ENCODE data around the gene DGAT2.

The DGAT2 gene

DNA sequence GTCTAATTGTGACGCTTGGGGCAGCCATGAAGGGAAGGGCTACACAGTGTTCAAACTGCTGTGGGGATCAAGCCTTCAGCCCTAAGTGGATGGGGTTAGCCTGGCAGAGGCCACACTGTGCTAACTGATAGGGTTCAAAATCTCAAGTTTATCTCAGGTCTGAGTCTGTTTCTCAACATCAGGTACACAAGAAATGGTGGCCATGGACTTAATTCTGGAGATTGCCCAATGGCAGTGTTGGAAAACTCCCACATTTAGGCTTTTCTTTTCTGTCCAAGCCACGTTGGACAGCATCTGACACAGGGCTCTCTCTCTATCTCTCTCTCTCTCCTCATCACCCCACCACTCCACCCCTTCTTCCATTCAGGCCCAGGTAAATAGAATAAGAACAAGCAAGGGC is 10.9 kb upstream of the DGAT2 start:
- no peak for DNase-seq

DNA sequence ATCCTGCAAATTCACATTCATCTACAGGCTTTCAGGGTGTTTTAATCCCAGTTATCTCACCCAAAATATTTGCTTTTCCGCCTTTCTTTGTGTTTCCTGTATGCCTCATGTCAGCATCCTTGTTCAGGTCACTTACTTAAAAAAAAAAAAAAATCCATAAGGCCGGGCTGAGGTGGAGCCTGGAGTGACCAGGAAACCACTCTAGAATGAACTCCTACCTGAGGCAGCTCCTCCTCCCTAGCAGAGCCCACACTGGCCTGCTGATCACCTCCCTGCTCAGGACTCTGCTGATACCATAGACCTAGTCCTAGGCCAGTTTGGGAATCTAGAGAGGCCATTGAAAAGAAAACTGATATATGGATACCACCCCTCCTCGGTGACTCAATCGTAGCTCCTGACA is 8.7 kb upstream of the DGAT2 start:
- DNase-seq: no peak

DNA sequence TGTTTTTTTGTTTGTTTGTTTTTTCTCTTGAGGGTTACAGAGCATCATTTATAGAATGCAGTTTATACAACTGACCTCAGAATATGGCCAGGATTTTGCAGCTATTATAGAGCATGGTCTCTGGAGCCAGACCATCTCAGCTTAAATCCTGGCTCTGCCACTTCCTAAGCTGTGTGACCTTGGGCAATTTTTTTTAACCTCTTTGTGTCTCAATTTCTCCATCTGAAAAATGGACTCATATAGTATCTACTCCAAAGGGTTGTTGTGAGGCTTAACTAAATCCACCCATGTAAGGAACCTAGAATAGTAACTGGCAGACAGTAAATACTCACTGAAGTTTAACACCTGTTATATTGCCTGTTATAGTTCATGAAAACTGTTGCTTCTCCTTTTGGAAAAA is 8.3 kb upstream of the DGAT2 start:
- no peak for DNase-seq

DNA sequence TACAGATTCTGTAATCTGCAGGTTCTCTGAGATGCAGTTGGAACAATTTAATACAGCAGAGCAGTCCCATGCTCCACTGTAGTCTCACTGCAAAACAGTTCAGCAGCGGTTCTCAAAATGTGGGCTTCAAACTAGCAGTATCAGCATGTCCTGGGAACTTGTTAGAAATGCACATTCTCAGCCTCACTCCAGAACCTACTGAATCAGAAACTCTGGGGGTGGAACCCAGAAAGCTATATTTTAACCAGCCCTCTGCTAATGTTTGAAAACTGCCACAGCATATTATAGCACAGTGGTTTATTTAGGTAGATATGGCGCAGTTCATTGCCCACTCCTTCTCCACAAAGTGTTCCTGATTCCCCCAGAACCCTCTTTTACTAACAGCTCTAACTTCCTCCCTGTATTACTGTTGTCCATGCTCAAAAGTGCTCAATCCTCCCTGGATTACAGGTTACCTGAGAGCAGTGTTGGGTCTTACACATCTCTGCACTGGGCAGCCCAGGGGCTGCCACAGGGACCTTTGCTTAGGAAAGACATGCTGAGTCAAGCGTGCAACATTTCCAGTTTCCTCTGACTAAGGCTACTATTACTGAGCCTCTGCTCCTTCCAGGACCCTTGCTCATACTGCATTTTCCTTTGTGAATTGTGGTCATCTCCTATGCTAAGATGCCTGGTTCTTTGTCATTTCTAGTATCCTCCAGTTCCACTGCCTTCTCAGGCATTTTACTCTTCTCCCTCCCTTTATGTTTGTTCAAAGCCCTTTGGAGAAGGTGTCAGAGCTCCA is 7.7 kb upstream of the DGAT2 start:
- no peak for DNase-seq

DNA sequence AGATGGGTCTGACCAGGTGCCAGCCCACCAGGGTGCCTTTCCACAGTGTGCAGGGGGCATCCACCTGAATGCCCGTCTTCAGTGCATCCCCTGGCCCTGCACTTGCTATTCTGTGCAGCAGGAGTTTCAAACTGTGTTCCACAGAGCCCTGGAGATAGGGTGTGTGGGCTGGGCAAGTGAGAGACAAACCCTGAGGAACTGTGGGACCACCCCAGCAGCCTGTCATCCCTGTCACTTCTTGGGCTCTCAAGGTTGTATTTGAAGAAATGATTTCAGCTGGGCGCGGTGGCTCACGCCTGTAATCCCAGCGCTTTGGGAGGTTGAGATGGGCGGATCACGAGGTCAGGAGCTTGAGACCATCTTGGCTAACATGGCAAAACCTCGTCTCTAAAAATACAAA is 6.4 kb upstream of the DGAT2 start:
- DNase-seq: no peak

DNA sequence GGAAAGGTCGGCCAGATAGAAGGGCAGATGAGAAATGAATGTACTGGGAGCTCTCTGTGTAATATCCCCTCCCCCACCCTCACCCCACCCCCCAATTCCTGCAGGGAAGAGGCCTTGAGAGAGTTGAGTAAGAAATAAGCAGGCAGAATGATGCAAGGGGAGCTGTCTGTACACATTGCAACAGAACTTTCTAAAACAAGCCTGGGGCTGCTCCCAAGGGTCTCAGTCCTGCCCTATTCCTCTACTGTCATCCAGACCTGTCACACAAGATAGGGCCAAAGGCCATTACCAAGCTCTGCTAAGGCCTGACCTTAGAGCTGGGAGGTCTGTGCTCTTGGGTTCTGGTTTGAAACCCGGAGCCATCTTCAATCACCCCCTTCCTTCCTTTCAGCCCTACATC is 5.7 kb upstream of the DGAT2 start:
- no peak for DNase-seq

DNA sequence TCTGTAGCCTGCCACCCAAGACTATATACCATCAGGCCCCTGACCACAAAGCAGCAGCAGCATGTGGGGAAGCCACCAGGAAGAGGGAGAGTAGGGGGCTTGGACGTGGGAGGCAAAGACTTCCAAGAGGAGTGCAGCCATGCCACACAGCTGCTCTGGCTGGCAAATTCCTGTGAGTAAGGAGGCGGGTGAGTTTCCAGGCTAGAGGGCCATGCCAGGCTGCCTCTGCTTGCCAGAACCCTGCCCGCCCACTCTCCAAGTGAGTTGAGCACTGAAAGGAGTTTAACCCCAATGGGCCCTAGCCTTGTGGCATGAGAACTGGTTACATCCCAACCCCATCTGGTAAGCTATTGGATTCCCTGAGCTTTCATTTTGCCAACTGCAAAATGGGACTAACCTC is 4.7 kb upstream of the DGAT2 start:
- DNase-seq: no peak

DNA sequence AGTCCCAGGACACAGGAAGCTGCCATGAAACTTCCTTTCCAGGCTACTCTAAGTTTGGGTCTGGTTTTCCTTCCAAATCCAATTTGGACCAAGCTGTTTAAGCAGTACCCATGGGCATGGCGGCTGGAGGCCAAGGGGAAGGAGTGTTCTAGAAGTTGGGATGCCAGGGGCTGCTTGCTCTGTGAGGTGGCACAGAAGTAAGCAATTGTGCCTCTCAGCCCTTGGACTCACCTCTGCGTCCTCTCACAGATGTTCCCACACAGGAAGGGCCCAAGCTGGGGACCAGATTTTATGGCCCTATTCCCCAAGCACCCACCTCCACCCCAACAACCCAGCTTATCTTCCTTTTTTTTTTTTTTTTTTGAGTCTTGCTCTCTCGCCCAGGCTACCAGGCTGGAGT is 3.5 kb upstream of the DGAT2 start:
- no peak for DNase-seq

DNA sequence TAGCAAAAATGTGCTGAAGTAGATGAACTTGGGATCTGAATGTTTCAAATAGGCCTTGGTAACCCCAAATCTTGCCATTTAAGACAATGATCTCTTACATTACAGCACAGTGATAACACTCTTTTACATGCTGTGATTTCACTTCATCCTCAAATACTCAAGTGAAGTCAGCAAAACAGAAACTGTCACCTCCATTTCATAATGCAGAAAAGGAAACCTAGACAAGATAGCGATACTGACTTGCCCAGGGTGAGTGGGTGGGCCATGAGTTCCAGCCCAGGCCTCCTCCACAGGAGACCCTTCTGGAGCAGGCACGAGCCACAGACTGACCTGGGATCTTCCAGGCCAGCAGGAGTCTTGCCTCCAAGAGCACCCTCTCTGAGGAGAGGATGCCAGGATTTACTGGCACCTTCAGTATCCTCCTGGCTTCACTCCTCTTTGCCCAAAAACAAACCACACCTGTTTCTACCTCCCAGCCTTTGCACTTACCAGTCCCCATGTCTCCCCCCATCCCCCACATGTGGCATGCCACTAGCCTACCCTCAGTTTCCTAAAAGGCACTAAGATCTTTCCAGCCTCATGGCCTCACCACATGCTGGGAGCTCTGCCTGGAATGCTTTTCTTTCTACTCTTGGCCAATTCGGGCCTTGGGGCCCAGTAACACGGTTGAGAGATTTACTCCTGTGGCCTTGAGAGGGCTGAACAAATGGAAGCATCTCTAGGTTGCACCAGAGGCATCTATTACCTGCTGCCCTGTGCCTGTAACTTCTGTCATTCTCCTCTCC is 1.9 kb upstream of the DGAT2 start:
- no peak for DNase-seq

DNA sequence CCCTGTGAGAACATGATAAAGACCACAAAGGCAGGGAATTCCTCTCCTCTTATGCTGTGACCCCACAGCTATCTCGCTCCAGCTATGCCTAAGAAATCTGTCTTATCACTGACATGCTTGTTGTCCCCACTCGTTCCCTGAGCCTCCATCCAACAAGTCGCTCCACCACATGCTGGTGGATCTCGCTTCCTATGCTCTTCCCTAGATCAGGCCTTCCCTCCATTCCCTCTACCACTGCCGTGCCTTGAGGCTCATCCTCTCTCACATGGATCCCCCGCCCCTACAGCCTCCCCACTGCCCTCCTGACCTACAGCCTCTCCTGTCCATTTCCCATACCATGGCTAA is 1.4 kb upstream of the DGAT2 start:
- no peak for DNase-seq

DNA sequence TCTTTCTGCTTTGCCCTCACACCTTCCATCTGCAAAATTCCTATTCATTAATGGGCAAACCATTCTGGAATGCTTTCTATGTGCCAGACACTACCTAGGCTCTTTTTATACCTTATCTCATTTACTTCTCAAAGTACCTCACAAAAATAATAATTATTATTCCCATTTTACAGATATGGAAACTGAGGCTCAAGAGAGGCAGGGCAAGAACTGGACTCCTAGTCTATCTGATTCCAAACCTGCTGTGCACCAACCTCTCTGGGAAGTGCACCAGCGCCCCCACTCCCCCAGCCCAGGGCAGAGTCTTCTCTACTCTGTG is 826 bp upstream of the DGAT2 start:
- no peak for DNase-seq

DNA sequence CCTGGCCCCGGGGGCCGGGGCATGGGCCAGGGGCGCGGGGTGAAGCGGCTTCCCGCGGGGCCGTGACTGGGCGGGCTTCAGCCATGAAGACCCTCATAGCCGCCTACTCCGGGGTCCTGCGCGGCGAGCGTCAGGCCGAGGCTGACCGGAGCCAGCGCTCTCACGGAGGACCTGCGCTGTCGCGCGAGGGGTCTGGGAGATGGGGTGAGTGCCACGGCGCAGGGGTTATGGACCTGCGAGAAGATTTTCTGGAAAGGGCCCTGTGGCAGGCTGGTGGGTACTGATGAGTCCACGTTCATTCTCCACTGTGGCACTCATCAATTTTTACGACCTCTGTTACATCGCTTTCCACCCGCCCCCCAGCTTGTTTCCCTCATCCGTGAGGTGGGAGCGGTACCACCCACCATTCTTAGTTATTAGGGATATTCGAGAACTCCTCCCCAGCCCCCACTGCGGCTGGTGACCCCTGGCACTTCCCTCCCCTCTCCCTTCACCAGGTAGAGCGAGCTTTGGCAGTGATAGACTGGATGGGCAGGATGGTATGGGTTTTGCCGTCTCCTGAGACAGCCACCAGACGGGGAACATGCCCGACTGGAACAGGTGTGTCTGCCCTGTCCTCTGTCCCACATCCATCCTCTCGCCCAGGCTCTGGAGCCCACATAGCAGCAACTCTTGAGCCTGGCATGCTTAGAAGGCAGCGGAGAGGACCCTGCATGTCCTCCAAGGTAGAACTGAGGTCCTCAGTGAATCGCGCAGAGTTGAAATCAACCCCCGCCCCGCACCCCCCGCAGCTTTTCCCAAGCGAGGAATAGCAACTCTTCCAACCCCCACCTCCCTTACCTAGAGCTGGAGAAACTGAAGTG is 562 bp downstream of the DGAT2 start:
- no peak for DNase-seq

DNA sequence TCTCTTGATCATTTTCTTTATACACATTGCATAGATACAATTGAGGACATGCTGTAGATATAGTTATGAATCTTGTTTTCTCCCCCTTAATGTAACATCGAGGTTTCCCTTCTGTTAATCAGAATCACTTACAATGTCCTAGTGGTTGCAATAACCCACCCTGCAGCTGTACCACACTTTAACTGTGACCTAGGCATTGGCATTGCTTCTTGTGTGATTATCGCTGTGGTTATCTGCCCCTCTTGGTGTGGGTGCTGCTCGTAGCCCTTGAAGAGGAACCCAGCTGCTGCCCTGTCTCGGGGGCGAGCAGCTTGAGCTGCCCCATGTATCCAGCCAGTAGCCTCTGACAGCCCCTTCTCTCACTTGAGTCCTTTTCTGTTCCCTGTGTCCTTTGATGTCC is 1.5 kb downstream of the DGAT2 start:
- DNase-seq: no peak

DNA sequence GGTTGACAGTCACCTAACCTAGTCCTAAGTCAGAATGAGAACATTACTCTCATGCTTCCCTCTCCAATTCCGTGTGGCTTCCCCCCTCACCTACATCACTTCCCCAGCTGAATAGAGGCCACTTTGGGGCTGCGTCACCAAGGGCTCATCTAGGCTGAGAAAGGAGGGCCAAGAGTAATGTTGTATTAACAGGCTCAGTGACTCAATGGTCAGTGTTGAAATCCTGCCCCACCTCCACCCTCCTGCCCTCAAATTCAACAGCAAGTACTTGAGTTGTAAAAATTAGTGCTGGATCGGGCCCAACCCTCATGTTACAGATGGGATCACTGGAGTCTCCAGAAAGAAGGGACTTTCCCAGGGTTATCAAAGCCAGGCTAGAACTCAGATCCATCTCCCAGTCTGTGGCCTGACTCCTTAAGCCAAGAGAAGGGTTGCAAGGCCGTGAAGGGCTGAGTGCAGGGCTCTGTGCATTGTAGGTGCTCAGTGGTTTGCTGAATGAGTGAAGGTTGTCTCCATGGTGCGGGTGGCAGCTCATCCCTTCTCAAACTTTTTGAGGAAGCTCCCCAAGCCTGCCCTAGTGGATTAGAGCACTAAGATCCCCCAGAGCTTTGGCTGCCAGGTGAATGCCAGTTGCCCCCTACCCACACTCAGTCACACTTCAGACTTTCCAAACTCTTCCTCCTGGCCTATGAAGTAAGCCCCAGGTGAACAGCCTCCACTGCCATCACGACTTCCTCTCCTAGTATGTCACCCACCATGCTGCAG is 3.2 kb downstream of the DGAT2 start:
- no peak for DNase-seq

DNA sequence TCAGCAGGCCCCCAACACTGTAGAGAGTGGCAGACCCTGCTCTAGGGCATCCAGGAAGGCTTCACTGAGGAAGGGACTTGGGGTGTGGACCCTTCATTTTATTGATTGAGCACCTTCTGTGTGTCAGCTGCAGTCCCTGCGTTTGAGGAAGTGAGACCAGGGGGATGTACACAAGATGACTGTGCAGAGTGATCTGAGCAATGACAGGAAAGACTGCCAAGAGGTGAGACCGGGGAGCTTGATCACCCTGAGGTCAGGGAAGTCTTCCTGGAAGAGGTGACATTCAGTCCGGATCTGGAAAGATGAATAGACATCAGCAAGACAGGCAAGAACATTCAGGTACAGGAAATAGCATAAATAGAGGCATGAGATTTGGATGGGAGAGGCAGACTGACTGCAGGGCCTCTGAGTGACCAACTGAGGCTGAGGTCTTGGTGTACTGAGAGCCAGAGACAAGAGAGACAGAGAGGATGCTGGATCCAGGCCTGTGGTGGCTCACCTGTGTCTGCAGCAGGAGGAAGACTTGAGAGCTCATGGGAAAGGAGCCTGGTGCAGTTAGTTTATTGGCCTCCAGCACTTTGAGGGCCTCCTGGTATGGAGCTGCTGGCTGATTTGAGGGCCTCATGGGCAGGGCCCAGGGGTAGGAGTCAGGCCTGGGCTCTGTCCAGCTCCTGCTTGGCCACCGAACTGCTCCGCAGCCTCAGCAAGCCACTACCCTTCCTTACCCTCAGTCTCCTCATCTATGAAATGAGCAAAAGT is 5.2 kb downstream of the DGAT2 start:
- DNase-seq: no peak

DNA sequence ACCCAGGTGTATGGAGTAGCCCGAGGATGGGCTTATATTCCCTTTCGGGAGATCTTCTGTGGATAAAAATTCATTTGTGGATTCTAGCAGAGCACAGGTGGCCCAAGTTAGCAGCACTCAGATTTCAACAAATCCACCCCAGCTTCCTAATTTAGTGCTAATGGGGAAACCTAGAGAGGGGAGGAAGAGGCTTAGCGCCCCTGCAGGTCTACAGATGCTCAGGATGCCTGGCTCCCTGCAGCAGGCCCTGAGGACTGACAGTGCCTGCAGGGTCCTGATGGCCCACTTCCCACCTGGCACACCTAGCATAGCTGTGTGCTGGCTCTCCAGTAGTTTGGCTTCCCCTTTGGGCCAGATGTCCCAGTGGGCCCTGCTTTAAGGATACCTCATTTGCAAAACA is 6.5 kb downstream of the DGAT2 start:
- DNase-seq: no peak

DNA sequence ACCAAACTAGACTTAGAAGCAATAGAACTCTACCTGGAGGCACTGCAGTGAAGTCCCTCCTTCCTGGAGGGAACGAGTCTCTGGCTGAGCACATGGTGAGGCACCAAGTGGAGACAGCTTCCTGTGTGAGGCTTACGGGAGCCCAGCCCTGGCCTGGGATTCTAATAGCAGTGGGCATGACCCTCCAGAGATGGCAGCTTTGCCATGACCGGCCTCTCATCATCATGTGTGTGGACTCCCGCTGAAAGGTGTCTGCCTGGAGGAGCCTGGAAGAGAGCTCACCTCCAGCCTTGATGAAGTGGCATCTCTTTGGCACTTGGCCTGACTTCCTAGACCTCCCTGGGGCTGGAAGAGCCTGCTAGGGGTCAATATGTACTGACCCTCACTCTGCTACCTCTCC is 8.0 kb downstream of the DGAT2 start:
- no peak for DNase-seq

DNA sequence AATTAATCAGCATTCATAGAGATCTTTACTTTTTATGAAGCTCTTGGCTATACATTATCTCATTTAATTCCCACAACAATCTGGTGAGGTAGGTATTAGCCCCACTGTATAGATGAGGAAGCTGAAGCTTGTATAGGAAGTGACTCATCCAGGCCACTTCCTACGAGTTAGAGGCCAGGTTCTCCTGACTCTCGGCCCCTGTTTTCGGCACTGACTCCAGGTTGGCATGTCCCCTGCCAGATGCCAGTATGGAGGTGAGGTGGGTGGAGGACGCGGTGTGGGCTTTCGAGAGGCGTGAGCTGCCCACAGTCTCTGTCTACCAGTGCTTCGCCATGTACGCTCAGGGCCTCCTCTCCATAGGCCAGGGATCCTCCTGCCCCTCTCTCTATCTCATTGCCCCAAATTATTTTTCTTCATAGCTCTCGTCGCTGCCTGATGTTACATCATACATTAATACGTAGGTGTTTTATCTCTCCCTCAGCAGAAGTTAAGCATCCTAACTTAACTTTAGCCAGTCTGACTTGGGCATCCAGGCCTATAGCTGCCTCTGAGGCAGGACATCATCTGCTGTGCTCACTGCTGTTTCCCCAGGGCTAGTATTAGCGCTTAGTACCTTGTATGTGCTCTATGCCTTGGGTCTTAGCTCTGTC is 9.0 kb downstream of the DGAT2 start:
- DNase-seq: no peak

DNA sequence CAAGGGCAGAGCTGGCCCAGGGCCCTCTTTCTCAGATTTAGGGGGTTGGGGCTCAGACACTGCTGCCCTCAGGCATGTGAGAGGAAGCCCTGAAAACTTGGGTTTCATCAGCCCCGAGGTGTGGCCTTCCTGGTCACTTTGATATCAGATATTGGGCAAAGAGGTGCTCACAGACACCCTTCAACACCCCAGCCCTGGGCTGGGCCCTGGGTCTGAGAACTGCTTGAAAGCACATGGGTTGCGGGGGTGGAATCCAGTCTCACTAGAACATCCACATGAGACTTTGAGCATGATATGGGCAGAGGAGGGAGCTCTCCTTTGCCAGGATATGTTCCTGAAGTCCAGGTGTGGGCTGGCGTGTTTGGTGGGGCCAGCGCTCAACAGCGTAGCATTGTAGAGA is 10.4 kb downstream of the DGAT2 start:
- DNase-seq: no peak

DNA sequence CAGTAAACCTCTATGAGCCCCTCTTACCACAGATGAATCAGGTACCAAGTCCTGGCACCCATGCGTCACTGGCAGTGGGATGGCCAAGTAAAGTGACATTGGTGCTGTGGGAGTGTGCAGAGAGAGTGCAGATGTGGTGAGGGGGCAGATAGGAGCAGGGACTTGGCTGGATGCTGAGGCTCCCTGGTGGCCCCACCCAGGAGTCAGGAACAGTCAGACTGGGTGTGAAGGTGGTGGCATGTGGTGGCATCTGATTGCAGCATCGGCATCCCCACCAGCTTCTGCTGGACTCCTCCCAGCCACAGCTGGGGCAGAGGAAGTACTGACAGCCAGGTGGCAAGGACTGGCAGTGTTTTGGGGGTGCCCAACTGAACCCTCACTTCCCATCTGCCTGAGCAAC is 11.4 kb downstream of the DGAT2 start:
- no peak for DNase-seq

DNA sequence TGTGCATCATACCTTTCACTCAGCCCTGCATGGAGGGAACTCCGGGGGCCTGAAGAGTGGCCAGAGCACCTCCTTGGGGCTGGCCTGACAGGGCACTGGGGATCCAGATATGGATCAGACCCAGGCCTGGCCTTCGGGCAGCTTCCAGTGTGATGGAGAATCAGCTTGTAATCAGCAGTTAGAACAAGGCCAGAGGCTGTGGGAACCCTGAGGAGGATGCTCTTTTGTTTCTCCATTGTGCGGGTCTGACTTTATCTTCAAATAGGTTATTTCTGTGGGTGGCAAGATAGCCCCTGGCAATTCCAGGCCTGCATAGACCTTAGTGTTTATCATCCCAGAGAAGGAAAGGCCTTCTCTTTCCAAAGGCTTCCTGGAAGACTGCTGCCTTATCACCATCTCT is 12.3 kb downstream of the DGAT2 start:
- no peak for DNase-seq

DNA sequence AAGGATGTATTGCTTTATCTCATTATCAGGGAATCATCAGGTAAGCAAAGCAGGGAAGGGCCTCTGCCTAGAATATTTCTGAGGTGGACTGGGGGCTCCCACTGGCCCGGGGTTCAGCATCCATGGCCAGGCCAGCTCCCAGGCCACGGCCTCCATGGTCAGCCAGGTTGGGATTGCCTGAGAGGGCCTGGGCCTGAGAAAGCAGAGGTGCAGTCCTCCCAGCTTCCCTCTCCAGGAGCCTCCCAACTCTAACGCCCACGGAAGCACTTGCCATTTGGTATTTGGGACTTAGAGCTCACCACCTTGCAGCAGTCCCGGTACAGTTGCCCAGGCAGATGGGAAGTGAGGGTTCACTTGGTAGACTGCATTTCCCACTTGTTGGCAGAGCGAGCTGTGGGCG is 12.7 kb downstream of the DGAT2 start:
- DNase-seq: no peak

All from activated CD4-positive, CD25-positive, alpha-beta regulatory T cell (primary cell).